ENCODE measurements around the gene GATC.

GATC gene

DNA sequence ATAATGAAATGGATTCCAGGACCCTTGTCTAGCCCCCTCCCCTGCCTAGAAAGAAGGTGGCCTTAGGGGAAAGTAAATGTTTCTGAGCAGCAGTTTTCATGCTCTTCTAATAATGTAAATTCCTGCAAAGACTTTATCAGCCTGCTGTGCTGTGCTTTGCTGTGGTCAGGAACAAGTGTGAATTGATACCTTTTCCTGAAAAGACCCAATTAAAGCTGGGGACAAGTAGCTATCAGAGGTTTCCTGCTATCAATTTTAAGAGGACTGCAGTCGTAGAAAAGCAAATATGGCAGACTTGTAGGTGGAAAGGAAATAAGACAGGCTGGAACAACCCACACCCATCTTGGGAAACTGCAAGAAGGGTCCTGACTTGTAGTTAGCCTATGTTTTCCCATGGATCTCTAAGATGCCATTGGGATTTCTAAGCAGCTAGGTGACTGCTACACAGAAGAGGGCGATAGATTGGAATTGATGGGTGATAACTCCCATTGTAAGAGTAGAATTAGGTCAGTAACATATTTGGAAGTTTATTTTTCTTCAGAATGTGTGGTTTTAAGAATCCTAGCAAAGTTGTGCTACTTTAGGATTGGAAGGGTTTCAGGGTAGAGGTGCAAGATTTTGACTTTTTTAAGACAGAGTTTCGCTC, 52.7 kb downstream of the GATC start:
- no peak for DNase-seq

DNA sequence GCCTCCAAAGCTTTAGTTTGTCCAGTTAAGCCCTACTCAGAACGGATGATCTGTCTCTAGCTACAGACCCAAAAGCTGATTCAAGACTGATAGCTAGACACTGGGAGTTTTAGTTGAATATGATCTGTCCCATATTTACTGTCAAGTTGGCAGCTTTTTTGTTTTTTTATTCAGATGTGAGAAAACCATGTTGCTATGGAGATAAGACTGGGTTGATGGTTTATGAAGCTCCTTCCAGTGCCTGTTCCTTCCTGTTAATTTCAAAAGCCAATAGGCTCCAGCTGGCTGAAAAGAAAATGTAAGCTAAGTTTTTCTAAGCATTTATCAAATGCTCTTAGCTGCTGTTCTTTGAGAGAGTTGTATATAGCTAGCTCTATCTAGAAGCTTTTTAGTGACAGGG, 54.3 kb downstream of the GATC start:
- no peak for DNase-seq

DNA sequence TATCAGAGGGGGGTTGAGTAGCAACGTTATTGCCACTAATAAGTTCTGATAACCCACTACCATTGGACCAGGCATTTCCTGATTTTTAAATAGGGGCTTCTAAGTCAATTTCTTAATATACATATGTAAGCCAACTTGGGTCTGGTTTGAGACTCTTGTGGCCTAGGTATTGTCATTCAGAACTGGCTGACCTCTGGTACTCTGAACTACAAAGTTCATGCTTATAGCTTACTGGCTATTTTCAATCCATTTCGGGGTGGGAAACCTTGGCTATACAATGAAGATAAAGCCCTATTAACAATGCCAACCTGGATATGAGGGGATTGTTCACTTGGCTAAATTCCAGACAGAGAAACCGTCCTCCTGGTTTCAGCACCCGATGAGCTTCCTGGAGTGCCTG, 58.3 kb downstream of the GATC start:
- no peak for DNase-seq

DNA sequence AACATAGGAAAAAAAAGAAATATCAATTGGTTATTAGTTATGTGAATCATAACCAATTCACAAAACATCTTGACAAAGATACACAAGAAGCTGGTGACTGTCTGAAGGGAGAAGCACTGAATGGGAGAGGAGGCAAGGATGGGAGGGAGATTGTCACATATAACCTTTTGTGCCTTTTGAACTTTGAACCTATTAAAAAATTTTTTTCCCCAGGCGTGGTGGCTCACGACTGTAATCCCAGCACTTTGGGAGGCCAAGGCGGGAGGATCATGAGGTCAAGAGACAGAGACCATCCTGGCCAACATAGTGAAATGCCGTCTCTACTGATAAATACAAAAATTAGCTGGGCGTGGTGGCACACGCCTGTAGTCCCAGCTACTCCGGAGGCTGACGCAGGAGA, 62.3 kb downstream of the GATC start:
- DNase-seq = no peak
